Uterus (tissue), 4 donors: ENCODE data around the gene SKI. TPM values are rescaled to one million over a fixed set of nuclear protein-coding genes. Genes with fewer than 3 reads are reported as not detected.

Source experiments
- DNase-seq, 2 donors: peaks; one replicate each; pipeline ENCODE4 v3.0.0-alpha.2; 2019 to 2020
- H3K27ac ChIP-seq, 2 donors: fragments of 200-600 bp; sonication (generic); 1 replicate in 1 of 2; 2 replicates in 1 of 2; pipeline ENCODE4 v1.5.1; 2016 to 2018
- H3K27me3 ChIP-seq, 2 donors: fragments of 200-600 bp; sonication (generic); one replicate each; pipeline ENCODE4 v1.5.1; 2018 to 2019; ENCODE audit warnings: control low read depth in 1 of 2
- H3K36me3 ChIP-seq, 2 donors: fragments of 200-600 bp; sonication (generic); one replicate each; pipeline ENCODE4 v1.5.1; 2019; ENCODE audit warnings: control low read depth in 1 of 2
- H3K4me1 ChIP-seq, 2 donors: fragments of 200-600 bp; sonication (generic); one replicate each; pipeline ENCODE4 v1.5.1; 2018 to 2019; ENCODE audit warnings: control low read depth in 1 of 2
- H3K4me3 ChIP-seq, 2 donors: fragments of 200-600 bp; sonication (generic); 1 replicate in 1 of 2; 2 replicates in 1 of 2; pipeline ENCODE4 v1.5.1; 2018 to 2019; ENCODE audit warnings: mild to moderate bottlenecking in 1 of 2
- H3K9me3 ChIP-seq, 2 donors: fragments of 200-600 bp; sonication (generic); one replicate each; pipeline ENCODE4 v1.5.1; 2019; ENCODE audit warnings: control low read depth in 1 of 2
- CTCF ChIP-seq, 4 experiments: fragments of 200-600 bp in 2 of 4; fragments of 450-650 bp in 2 of 4; sonication (generic) in 2 of 4; IDR thresholded peaks; one replicate each; pipeline ENCODE4 v1.5.1; 2016 to 2019; ENCODE audit warnings: antibody characterized with exemption in 4 of 4, mild to moderate bottlenecking in 2 of 4, moderate library complexity in 1 of 4
- POLR2A ChIP-seq, 2 donors: fragments of 450-650 bp; IDR thresholded peaks; one replicate each; pipeline ENCODE4 v1.6.1; 2016; ENCODE audit warnings: antibody characterized with exemption in 2 of 2, mild to moderate bottlenecking in 1 of 2, moderate library complexity in 1 of 2
- intact Hi-C: fragments of 100-400 bp; cut with DNase I; formaldehyde crosslinking; loops from one replicate; pipeline ENCODE4 v1.15.1; 2023; ENCODE audit warnings: low total_unique reads
- total RNA-seq, 4 donors: library from RNA; depleted of rRNA in 3 of 4; stranded (reverse); fragments of >200 nt in 3 of 4; gene quantifications; one replicate each; pipeline versions ENCODE4 v1.1.0 to v1.2.4, GENCODE V29; 2014 to 2023
- donor health status: DM: yes; HTN: yes; CAD: no.

SKI gene
- total RNA-seq, 4 donors from 2014 or later, result 22.8 to 148 (median 34.9) TPM

GRCh38 chr1:2271841-2272655, 43.9 kb downstream of the SKI start:
- Histone ChIP-seq H3K27me3 (no peaks in the 10 kb centered on the region), H3K36me3 (no peaks in the 10 kb centered on the region), H3K27ac (peak overlapping the region; percentile 58 to 71), H3K4me1 (peaks cover 18 to 80% of the 10 kb centered on the region in 2 donors), H3K4me3 (peak overlapping the region in 1 of 2 donors; percentile 4), H3K9me3 (no peaks in the 10 kb centered on the region)
- no peak for DNase-seq
- intact Hi-C loops, result no loop called here
- TF ChIP-seq POLR2A (IDR thresholded peaks at IDR 0.05), result no peak

- no peaks in the 10 kb centered on the region for H3K9me3 ChIP-seq
- intact Hi-C loops, result no loop called here
- no peaks in the 10 kb centered on the region for H3K27me3 ChIP-seq
- no peak for TF ChIP-seq POLR2A (IDR thresholded peaks at IDR 0.05)
- no peak for TF ChIP-seq CTCF (IDR thresholded peaks at IDR 0.05)
- peak overlapping the region; percentile 58 to 71 for H3K27ac ChIP-seq
- H3K36me3 ChIP-seq, result no peaks in the 10 kb centered on the region
- DNase-seq, result no peak
- no peak overlapping the region for H3K4me3 ChIP-seq
- peaks cover 10 to 73% of the 10 kb centered on the region in 2 donors for H3K4me1 ChIP-seq
Measured at GRCh38 chr1:2272686-2273400, 44.7 kb downstream of the SKI start.

- Histone ChIP-seq H3K4me3 (no peak overlapping the region), H3K27me3 (no peaks in the 10 kb centered on the region), H3K27ac (peak overlapping the region; percentile 58 to 71), H3K36me3 (no peaks in the 10 kb centered on the region), H3K9me3 (no peaks in the 10 kb centered on the region), H3K4me1 (peaks cover 8 to 73% of the 10 kb centered on the region in 2 donors)
- DNase-seq, result no peak
- no peak for TF ChIP-seq POLR2A (IDR thresholded peaks at IDR 0.05)
- intact Hi-C loops, result no loop called here
Measured at GRCh38 chr1:2273401-2274090, 45.4 kb downstream of the SKI start.

- peak in 1 of 2 donors; percentile 34 for DNase-seq
- TF ChIP-seq CTCF (IDR thresholded peaks at IDR 0.05), result no peak
- TF ChIP-seq POLR2A (IDR thresholded peaks at IDR 0.05), result no peak
- Histone ChIP-seq H3K36me3 (no peaks in the 10 kb centered on the region), H3K9me3 (no peaks in the 10 kb centered on the region), H3K27me3 (no peaks in the 10 kb centered on the region), H3K4me3 (no peak overlapping the region), H3K27ac (peak overlapping the region; percentile 58 to 71), H3K4me1 (peaks cover 8 to 79% of the 10 kb centered on the region in 2 donors)
- intact Hi-C loops, result no loop called here
Measured at GRCh38 chr1:2274231-2274928, 46.3 kb downstream of the SKI start.

- H3K4me3 ChIP-seq, result no peak overlapping the region
- no peak for TF ChIP-seq CTCF (IDR thresholded peaks at IDR 0.05)
- TF ChIP-seq POLR2A (IDR thresholded peaks at IDR 0.05), result no peak
- intact Hi-C loops, result no loop called here
Measured at GRCh38 chr1:2274929-2275475, 46.9 kb downstream of the SKI start.

More at GRCh38 chr1:2274929-2275475, 46.9 kb downstream of the SKI start:
- DNase-seq, result peak in 1 of 2 donors; percentile 24
- Histone ChIP-seq H3K27ac (peak overlapping the region; percentile 58 to 71), H3K9me3 (no peaks in the 10 kb centered on the region), H3K27me3 (no peaks in the 10 kb centered on the region), H3K36me3 (no peaks in the 10 kb centered on the region), H3K4me1 (peaks cover 8 to 81% of the 10 kb centered on the region in 2 donors)
